Epidermal melanocyte (primary cell): ENCODE measurements around the gene PGAP3.

Source experiments
- DNase-seq: peaks from one replicate; pipeline ENCODE4 v3.0.0; 2011; ENCODE audit warnings: low spot score; ENCODE audit not compliant: insufficient read length

PGAP3 gene

DNA sequence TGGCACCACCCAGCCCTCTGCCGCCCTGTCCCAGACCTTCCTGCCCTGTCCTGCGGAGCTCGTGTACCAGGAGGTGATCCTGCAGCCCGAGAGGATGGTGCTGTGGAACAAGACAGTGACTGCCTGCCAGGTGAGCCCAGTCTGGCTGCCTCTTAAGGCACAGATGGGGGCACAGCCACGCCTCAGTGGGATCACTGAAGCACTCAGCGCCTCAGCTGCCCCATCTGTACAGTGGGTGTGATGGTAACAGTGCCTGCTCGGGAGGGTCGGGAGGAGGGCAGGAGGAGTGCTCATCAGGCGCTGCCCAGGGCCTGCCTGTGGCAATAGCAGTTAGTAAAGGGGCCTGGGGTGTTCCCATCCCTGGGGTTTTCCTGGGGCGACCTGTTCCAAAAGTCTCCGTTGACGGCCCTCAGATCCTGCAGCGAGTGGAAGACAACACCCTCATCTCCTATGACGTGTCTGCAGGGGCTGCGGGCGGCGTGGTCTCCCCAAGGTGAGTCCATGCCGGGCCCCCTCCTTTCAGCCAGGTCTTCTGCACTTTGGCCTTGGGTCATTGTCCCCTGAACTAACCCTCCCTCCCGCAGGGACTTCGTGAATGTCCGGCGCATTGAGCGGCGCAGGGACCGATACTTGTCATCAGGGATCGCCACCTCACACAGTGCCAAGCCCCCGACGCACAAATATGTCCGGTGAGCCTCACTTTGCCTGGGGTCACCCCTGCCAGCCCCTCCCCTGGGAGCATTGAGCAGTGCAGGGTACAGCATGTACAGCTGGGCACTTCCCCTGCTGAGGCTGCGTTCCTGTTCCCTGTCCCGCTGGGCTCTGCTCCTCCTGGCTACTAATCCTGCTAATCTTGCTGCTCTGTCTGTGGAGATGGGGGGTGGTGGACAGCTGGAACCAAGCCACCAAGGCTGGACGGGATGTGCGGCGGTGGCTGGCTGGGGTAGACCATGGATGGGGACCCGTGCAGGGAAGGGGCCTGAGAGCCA lies 27.2 kb downstream of the PGAP3 start:
- DNase-seq, result no peak

DNA sequence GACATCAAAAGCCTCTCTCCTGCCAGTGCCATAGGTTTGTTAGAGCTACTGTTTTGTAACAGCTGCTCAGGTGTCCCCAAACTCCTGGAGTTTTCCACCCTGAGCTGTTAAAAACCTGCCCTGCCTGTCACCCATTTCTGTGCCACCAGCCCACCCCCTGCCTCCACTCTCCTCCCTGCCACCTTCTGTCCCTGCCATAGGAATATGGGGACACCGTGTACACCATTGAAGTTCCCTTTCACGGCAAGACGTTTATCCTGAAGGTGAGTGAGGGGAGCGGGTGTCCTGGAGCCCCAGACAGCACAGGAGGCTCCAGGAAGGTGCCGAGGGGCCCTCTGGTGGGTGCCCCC lies 27.9 kb downstream of the PGAP3 start:
- no peak for DNase-seq

DNA sequence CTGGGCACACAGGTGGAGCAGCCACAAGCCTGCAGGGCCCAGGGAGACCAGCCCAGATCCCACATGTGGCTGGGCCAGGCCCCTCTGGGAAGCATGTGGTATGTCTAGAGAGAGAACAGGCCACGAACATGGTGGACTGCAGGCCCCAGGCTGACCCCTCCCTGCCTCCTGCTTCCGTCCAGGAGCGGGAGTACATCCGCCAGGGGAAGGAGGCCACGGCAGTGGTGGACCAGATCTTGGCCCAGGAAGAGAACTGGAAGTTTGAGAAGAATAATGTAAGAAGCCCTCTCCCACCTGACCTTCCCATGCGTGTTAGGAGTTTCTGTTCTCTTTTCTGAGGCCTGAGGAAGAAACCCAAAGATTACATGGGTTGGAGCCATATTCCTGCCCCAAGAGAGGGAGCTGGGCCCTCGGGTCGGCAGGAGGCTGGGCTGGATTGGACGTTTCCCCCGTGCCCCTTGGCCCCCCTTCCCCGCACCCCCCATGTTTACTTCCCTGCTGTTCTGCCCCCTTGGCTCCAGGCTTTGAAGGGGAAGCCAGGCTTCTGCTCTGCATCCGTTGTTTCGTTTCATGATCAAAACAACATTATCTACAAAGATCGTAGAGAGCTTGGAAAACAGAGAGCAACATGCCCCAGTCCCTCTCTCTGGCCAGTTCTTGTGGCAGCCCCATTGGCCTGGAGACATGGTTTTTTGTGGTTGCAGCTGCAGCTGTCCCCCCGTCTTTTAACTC lies 28.4 kb downstream of the PGAP3 start:
- no peak for DNase-seq

DNA sequence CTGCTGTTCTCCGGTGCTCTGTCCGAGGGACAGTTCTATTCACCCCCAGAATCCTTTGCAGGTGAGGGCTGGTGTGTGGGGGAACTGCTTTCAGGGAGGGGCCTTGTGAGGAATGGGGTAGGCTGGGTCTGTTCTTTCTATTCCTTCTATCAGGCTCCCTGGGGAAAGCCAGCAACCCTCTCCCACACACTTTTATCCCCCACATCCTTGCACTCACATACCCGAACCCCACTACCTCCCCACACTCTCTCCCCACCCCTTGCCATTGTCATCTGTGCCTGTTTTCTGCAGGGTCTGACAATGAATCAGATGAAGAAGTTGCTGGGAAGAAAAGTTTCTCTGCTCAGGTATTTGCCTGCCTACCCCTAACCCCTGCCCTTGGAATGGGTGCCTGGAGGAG lies 29.1 kb downstream of the PGAP3 start:
- no peak for DNase-seq

DNA sequence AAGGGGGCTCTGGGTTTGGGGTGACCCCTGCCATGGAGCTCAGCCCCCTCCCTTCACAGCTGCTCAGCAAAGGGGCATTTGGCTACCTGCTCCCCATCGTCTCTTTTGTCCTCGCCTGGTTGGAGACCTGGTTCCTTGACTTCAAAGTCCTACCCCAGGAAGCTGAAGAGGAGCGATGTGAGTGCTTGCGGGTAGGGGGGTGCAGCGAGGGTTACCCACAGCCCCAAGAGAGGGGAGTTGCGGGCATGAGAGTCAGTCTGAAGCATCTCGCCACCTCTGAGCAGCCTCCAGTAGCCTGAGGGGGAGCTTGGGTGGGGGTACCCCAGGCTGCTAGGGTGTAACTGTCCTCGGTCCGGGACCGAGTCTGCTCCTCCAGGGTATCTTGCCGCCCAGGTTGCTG lies 29.5 kb downstream of the PGAP3 start:
- DNase-seq, result no peak

DNA sequence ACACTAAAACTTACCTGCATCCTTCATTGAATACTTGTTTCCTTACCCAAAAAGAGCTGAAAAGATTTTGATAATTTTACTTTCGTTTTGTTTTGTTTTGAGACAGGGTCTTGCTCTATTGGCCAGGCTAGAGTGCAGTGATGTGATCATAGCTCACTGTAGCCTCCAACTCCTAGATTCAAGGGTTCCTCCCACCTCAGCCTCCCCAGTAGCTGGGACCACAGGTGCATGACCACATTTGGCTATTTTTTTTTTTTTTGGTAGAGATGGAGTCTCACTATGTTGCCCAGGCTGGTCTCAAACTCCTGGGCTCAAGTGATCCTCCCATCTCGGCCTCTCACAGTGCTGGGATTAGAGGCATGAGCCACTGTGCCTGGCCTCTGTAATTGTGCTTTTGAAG lies 32.8 kb downstream of the PGAP3 start:
- DNase-seq, result no peak

DNA sequence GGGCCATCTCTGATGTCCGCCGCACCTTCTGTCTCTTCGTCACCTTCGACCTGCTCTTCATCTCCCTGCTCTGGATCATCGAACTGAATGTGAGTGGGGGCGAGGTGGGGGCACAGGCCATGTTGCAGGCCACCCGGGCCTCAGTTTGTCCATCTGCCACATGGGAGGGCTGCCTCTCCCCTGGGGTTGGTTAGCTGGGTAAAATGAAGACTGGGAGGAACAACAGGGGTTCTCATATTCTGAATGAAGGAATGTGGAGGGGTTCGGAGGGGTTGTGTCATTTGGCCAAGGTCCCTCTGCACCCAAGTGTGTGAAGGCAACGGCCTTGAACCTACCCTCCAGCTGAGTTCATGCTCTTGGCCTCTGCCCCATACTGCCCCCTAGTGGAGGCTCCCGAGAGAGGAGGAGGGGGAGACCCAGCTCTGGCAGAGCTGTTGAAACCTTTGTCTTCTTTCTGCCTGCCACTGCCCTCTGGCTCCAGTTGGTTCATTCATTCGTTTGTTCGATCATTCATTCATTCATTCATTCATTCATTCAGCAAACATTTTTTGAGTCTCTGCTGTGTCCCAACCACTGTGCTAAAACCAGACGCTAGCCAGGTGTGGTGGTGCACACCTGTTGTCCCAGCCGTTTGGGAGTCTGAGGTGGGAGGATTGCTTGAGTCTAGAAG lies 34.1 kb downstream of the PGAP3 start:
- peak; percentile 69 for DNase-seq

DNA sequence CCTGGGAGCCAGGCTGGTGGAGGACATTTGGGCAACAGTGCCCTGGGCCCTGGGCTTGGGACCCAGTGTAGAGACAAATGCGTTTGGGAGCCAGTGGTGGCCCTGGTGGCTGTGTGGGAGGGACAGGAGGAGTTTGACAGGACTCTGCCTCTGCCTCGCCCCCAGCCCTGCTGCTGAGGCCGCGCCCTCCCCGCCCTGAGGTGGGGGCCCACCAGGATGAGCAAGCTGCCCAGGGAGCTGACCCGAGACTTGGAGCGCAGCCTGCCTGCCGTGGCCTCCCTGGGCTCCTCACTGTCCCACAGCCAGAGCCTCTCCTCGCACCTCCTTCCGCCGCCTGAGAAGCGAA lies 34.6 kb downstream of the PGAP3 start:
- no peak for DNase-seq

DNA sequence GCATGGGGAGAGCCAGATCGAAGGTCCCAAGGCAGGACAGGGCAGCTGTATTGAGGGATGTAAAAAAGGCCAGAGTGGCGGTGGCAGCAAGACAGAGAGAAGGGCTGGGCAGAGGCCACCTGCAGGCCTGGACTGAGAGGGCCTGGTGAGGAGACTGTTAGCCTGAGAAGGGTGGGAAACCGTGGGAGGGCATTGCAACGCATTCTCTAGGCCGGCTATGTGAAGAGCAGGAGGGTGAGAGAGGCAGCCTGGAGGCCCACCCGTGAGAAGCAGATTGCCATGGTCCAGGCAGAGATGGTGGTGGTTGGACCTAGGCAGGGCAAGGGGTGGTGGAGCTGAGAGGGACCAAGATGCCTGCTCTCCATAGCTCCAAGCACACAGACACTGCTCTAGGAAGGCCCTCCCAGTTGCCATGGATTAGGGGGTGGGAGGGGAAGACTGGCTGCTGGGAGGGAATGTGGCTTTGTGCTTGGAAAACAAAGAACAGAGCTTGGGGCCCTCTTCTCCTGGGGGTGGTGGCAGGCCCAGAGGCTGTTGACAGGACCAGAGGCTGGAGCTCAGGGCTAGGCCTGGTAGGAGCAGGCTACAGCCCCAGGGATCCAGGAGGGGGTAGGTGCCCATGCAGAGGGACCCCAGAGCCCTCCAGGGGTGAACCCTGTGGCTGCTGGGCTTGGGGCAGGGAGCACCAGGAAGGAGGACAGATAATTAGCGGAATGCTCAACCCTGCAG lies 35.1 kb downstream of the PGAP3 start:
- DNase-seq, result no peak

DNA sequence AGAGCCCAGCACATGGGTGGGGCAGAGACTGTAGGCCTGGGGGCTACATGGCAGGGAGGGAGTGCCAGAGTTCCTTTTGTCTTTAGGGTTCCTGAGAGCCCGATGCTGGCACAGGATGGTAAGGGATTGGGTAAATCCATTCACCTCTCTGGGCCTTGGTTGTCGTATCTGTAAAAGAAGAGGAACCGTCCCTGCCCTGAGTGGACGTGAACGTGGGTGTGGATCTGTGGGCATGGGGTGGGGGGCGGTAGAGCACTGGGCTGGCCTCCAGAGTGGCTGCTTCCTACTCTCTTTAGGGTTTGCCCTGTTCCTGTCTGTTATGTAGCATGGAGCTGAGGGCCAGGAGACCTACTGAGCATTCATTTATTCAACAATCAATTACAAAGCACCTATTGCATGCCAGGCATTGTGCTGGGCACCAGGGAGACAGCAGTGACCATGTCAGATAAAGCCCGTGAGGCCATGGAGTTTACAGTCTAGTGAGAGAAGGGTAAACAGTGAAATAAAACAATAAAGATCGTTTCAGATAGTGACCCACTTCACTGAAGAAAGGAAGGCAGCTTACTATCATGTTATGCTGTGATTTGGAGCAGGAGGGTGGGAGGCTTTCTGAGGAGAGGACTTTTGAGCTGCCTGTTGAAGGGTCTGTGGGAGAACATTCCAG lies 35.8 kb downstream of the PGAP3 start:
- DNase-seq, result no peak

DNA sequence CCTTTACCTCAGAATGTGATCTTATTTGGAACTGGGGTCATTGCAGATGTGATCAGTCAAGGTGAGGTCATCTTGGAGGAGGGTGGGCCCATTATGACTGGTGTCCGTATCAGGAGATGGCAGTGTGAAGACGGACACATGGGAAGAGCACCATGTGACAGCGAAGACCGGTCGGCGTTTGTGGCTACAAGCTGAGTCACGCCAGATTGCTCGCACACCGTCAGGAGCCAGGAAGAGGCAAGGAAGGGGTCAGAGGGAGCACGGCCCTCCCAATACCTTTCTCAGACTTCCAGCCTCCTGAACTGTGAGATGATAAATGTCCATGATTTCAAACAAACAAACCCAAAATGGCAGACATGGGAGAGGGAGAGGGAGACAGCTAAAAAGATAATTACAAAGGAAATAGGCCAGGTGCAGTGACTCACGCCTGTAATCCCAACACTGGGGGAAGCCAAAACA lies 37.7 kb downstream of the PGAP3 start:
- no peak for DNase-seq

DNA sequence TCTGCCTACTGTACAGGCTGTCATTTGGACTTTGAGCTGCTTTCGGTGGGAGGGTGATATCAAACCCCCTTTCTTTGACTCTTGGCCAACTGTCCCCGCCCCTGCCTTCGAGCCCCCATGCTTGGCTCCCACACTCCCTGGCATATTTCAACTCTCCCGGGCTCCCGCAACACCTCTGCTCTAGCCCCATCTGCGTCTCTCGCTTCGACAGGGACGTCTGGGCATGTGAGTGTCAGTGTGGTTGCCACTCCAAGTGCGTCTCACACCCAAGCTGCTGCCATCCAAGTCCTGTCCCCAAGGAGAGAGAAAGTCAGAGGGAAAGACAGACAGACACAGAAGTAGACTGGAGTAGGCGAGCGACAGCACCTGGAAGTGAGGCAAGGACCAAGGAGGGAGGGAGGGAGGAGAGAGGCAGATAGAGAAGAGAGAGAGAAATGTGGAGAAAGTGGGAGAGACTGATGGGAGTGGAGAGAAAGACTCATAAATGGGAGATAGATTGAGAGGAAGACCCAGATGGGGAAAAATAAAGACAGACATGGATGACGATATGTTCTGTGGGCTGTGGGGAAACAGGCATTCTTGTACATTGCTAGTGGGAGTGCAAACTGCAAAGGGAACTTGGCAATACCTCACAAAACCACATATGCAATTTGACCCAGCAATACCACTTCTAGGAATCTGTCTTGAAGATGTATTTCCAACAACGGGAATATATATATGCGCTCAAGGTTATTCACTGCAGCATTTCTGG lies 39.1 kb downstream of the PGAP3 start:
- no peak for DNase-seq

DNA sequence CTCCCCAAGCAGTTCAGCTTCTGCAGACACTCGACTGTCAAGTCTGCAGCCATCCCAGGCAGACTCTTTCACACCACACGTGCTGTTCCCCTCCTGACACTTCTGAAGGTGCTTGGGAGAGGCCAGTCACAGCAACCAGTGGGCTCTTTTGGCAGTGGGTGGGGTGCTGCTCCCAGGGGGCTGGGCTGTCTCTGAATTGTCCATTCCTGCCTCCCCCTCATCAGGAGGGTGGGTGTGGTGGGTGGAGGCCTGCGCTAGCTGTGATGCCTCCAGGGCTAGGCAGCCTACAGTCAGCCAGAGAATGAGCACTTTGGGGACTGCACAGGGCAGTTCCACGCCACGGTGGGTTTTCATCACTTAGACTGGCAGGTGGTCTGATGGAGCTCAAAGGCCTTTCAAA lies 40.6 kb downstream of the PGAP3 start:
- DNase-seq, result no peak

DNA sequence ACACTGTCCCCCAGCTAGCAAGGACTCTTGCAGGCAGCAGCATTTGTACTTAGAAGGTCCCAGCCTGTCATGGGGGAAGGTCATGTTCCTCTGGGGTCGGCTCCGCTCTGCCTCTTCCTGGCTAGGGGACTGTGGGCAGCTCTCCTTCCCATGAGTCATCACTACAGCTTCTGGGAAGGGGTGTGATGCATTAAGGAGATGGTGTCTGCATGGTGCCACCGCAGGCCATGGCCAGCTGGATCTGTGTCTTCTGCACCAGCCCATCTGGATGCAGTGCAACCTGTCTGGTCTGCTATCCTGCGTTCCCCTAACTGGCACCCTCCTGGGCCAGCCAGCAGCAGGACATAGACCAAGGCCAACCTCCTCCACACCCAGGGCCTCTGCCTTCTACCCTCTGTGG lies 44.6 kb downstream of the PGAP3 start:
- no peak for DNase-seq

DNA sequence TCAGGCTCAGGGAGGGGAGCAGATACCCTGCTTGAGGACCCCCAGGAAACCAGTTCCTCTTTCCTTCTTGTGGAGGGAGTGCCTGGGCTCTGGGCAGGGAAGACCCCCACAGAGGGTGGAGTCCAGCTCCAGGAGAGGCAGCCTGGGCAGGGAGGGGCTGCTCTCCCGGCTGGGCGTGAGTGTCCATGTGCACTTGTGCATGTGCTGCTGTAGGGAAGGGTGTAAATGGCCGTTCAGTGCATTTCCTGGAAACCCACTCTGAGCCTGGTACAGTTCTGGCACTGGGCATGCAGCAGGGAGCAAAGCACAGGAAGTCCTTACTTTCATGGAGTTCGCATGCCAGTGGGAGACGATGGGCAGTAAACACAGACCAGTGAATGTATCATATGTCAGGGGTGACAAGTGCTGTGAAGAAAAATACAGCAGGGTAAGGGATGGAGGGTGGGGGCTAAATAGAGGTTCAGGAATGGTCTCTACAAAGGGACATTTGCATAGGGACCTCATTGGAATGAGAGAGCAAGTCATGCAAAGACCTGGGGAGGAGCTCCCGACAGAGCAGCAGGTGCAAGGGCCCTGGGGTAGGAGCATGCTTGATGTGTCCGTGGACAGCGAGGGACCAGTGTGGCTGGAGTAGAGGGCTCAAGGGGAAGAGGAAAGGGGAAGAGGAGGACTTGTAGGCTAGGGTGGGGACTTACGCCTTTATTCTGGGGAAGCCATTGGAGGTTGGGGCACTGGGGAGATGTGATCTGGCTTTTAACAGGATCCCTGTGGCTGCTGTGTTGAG lies 45.4 kb downstream of the PGAP3 start:
- DNase-seq, result no peak

DNA sequence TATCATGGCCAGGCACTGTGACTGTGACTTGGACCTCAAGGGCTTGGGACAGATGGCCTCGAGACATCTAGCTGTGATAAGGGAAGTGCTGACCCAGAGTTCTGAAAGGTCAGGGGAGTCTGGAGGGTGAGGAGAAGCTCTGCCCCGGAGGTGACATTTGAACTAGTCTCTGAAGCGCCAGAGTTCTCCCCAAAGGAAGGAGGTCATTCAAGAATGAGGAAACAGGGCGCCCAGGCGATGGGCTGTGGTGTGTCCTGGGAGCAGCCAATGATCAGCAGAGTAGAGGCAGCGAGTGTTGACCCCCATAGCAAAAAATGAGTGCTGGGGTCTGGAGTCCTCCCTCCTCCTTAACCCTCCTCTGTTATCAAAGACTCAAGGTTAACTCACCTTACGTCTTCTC lies 46.0 kb downstream of the PGAP3 start:
- DNase-seq, result no peak

DNA sequence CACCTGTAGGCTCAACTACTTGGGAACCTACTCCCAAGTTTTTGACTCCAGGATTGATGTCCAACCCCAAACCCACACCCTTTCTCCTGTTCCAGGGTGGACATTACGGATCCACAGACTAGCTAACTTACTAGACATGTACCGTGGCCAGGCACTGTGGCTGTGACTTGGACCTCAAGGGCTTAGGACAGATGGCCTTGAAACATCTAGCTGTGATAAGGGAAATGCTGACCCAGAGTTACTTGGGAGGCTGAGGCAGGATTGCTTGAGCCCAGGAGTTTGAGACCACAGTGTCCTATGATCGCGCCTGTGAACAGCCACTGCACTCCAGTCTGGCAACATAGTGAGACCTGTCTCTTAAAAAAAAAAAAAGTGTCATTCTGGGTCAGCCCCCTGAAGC lies 46.8 kb downstream of the PGAP3 start:
- DNase-seq, result no peak

DNA sequence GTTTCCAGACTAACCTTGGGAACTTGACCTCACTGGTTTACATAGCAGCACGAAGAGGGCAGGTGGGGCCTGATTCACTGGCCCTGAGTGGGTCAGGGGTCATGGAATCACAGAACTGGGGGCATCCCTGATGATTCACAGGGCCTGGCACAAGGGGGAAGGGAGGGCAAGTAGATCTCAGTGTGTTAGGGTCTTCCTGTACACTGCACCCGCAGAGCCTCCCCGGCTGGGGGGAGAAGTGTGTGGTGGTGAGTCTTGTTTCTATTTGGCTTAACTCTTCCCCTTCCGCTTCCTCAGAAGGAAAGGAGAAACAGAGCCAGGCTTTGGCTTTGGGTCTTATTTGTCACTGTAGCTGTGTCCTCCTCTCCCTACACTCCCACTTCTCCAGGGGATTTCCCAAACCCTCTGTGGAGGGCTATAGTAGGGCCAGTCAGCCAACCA lies 47.2 kb downstream of the PGAP3 start:
- DNase-seq, result no peak
